ENCODE data around the gene ANO10.
"Not testable (repeated sequence)": the region's sequence is repeated elsewhere in the genome, so short reads cannot be mapped to it uniquely, and the experiment has no call there.

DNA sequence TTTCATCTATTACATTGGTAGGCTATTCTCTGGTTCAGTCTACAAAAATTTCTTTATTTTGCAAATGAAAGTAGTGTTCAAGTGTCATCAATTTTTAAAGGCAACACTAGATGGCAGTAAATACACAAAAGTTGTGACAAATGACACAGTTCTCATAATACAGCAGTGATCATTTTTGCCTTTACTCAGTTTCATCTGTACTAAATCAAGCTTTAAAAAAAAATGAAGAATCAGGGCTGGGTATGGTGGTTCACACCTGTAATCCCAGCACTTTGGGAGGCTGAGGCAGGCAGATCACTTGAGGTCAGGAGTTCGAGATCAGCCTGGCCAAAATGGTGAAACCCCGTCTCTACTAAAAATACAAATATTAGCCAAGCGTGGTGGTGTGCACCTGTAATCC lies 77.5 kb downstream of the ANO10 start:
- TF ChIP-seq POLR2A (IDR thresholded peaks at IDR 0.05), result not testable (repeated sequence)
- TF ChIP-seq, protein P1, sequence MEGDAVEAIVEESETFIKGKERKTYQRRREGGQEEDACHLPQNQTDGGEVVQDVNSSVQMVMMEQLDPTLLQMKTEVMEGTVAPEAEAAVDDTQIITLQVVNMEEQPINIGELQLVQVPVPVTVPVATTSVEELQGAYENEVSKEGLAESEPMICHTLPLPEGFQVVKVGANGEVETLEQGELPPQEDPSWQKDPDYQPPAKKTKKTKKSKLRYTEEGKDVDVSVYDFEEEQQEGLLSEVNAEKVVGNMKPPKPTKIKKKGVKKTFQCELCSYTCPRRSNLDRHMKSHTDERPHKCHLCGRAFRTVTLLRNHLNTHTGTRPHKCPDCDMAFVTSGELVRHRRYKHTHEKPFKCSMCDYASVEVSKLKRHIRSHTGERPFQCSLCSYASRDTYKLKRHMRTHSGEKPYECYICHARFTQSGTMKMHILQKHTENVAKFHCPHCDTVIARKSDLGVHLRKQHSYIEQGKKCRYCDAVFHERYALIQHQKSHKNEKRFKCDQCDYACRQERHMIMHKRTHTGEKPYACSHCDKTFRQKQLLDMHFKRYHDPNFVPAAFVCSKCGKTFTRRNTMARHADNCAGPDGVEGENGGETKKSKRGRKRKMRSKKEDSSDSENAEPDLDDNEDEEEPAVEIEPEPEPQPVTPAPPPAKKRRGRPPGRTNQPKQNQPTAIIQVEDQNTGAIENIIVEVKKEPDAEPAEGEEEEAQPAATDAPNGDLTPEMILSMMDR (IDR thresholded peaks at IDR 0.05), result peak; percentile 47 to 62 (median 56)

All from uterus (tissue), 2 donors.